Measurements from ENCODE around the gene OTOP1.
A peak's percentile ranks its signal among the peaks of the same experiment; 100 is the strongest.
"Not testable (repeated sequence)": the region's sequence is repeated elsewhere in the genome, so short reads cannot be mapped to it uniquely, and the experiment has no call there.

Gene OTOP1

GRCh38 chr4:4245172-4245571 is 18.4 kb upstream of the OTOP1 start:
- TF ChIP-seq SPI1 (IDR thresholded peaks at IDR 0.05; ENCODE audit: low read depth, low read length): no peak
- TF ChIP-seq TAF1 (IDR thresholded peaks at IDR 0.05; ENCODE audit: low read depth, low read length): no peak
- TF ChIP-seq POLR2AphosphoS5 (IDR thresholded peaks at IDR 0.05; ENCODE audit: low read depth, low read length): no peak
- no peak for TF ChIP-seq POLR2A (IDR thresholded peaks at IDR 0.05; ENCODE audit: low read depth, low read length)
- no peak for TF ChIP-seq POU2F2 (IDR thresholded peaks at IDR 0.05; ENCODE audit: low read depth, low read length)
- TF ChIP-seq PAX5 (IDR thresholded peaks at IDR 0.05; ENCODE audit: insufficient read depth, low read length, severe bottlenecking): no peak
- DNase-seq (ENCODE audit: insufficient read length, low spot score) (no peak), FAIRE-seq (no peak)

- peak; percentile 45 for FAIRE-seq
- DNase-seq (ENCODE audit: insufficient read length, low spot score): not testable (repeated sequence)
These were observed 12.8 kb upstream of the OTOP1 start for GRCh38 chr4:4239551-4239950.

- TF ChIP-seq PAX5 (IDR thresholded peaks at IDR 0.05; ENCODE audit: insufficient read depth, low read length, severe bottlenecking) (no peak), TAF1 (IDR thresholded peaks at IDR 0.05; ENCODE audit: low read depth, low read length) (no peak), SPI1 (IDR thresholded peaks at IDR 0.05; ENCODE audit: low read depth, low read length) (no peak), POLR2A (IDR thresholded peaks at IDR 0.05; ENCODE audit: low read depth, low read length) (no peak), POU2F2 (IDR thresholded peaks at IDR 0.05; ENCODE audit: low read depth, low read length) (no peak), POLR2AphosphoS5 (IDR thresholded peaks at IDR 0.05; ENCODE audit: low read depth, low read length) (no peak)
- no peak for DNase-seq (ENCODE audit: insufficient read length, low spot score)
- FAIRE-seq: no peak
These were observed 6.9 kb upstream of the OTOP1 start for GRCh38 chr4:4233610-4234009.

GRCh38 chr4:4228356-4228668 is 1.6 kb upstream of the OTOP1 start:
- FAIRE-seq (no peak), DNase-seq (ENCODE audit: insufficient read length, low spot score) (no peak)
- TF ChIP-seq POLR2A (IDR thresholded peaks at IDR 0.05; ENCODE audit: low read depth, low read length) (no peak), POU2F2 (IDR thresholded peaks at IDR 0.05; ENCODE audit: low read depth, low read length) (no peak), SPI1 (IDR thresholded peaks at IDR 0.05; ENCODE audit: low read depth, low read length) (no peak), TAF1 (IDR thresholded peaks at IDR 0.05; ENCODE audit: low read depth, low read length) (no peak), PAX5 (IDR thresholded peaks at IDR 0.05; ENCODE audit: insufficient read depth, low read length, severe bottlenecking) (no peak), POLR2AphosphoS5 (IDR thresholded peaks at IDR 0.05; ENCODE audit: low read depth, low read length) (no peak)

GRCh38 chr4:4227510-4228355 is 1.0 kb upstream of the OTOP1 start:
- DNase-seq (ENCODE audit: insufficient read length, low spot score): no peak

GRCh38 chr4:4225915-4226605 is 669 bp downstream of the OTOP1 start:
- TF ChIP-seq POLR2A (IDR thresholded peaks at IDR 0.05; ENCODE audit: low read depth, low read length) (no peak), TAF1 (IDR thresholded peaks at IDR 0.05; ENCODE audit: low read depth, low read length) (no peak), POU2F2 (IDR thresholded peaks at IDR 0.05; ENCODE audit: low read depth, low read length) (no peak), PAX5 (IDR thresholded peaks at IDR 0.05; ENCODE audit: insufficient read depth, low read length, severe bottlenecking) (no peak), SPI1 (IDR thresholded peaks at IDR 0.05; ENCODE audit: low read depth, low read length) (no peak), POLR2AphosphoS5 (IDR thresholded peaks at IDR 0.05; ENCODE audit: low read depth, low read length) (no peak)
- FAIRE-seq: peak; percentile 74

More at GRCh38 chr4:4227510-4228355, 1.0 kb upstream of the OTOP1 start:
- FAIRE-seq: no peak
- TF ChIP-seq TAF1 (IDR thresholded peaks at IDR 0.05; ENCODE audit: low read depth, low read length): no peak
- TF ChIP-seq POLR2AphosphoS5 (IDR thresholded peaks at IDR 0.05; ENCODE audit: low read depth, low read length): no peak
- no peak for TF ChIP-seq POLR2A (IDR thresholded peaks at IDR 0.05; ENCODE audit: low read depth, low read length)
- no peak for TF ChIP-seq PAX5 (IDR thresholded peaks at IDR 0.05; ENCODE audit: insufficient read depth, low read length, severe bottlenecking)
- no peak for TF ChIP-seq POU2F2 (IDR thresholded peaks at IDR 0.05; ENCODE audit: low read depth, low read length)
- no peak for TF ChIP-seq SPI1 (IDR thresholded peaks at IDR 0.05; ENCODE audit: low read depth, low read length)

GRCh38 chr4:4217113-4217512 is 9.6 kb downstream of the OTOP1 start:
- TF ChIP-seq POU2F2 (IDR thresholded peaks at IDR 0.05; ENCODE audit: low read depth, low read length) (no peak), TAF1 (IDR thresholded peaks at IDR 0.05; ENCODE audit: low read depth, low read length) (no peak), SPI1 (IDR thresholded peaks at IDR 0.05; ENCODE audit: low read depth, low read length) (no peak), POLR2AphosphoS5 (IDR thresholded peaks at IDR 0.05; ENCODE audit: low read depth, low read length) (no peak), PAX5 (IDR thresholded peaks at IDR 0.05; ENCODE audit: insufficient read depth, low read length, severe bottlenecking) (no peak), POLR2A (IDR thresholded peaks at IDR 0.05; ENCODE audit: low read depth, low read length) (no peak)
- no peak for FAIRE-seq
- DNase-seq (ENCODE audit: insufficient read length, low spot score): no peak

More at GRCh38 chr4:4225915-4226605, 669 bp downstream of the OTOP1 start:
- DNase-seq (ENCODE audit: insufficient read length, low spot score): no peak

GRCh38 chr4:4216648-4217047 is 10.1 kb downstream of the OTOP1 start:
- no peak for DNase-seq (ENCODE audit: insufficient read length, low spot score)
- TF ChIP-seq POLR2A (IDR thresholded peaks at IDR 0.05; ENCODE audit: low read depth, low read length) (no peak), POU2F2 (IDR thresholded peaks at IDR 0.05; ENCODE audit: low read depth, low read length) (no peak), TAF1 (IDR thresholded peaks at IDR 0.05; ENCODE audit: low read depth, low read length) (no peak), PAX5 (IDR thresholded peaks at IDR 0.05; ENCODE audit: insufficient read depth, low read length, severe bottlenecking) (no peak), POLR2AphosphoS5 (IDR thresholded peaks at IDR 0.05; ENCODE audit: low read depth, low read length) (no peak), SPI1 (IDR thresholded peaks at IDR 0.05; ENCODE audit: low read depth, low read length) (no peak)
- FAIRE-seq: no peak

- DNase-seq (ENCODE audit: insufficient read length, low spot score); FAIRE-seq: not testable (repeated sequence)
These were observed 13.1 kb downstream of the OTOP1 start for GRCh38 chr4:4213674-4214073.

GRCh38 chr4:4206204-4206603 is 20.5 kb downstream of the OTOP1 start:
- TF ChIP-seq TAF1 (IDR thresholded peaks at IDR 0.05; ENCODE audit: low read depth, low read length) (no peak), POLR2A (IDR thresholded peaks at IDR 0.05; ENCODE audit: low read depth, low read length) (no peak), POU2F2 (IDR thresholded peaks at IDR 0.05; ENCODE audit: low read depth, low read length) (no peak), SPI1 (IDR thresholded peaks at IDR 0.05; ENCODE audit: low read depth, low read length) (no peak), POLR2AphosphoS5 (IDR thresholded peaks at IDR 0.05; ENCODE audit: low read depth, low read length) (no peak), PAX5 (IDR thresholded peaks at IDR 0.05; ENCODE audit: insufficient read depth, low read length, severe bottlenecking) (no peak)
- DNase-seq (ENCODE audit: insufficient read length, low spot score): no peak
- no peak for FAIRE-seq
